Fibroblast of pulmonary artery (primary cell): ENCODE results near the gene NDUFB7.

Source experiments
- DNase-seq: peaks from one replicate; pipeline ENCODE4 v3.0.0-alpha.2; 2010; ENCODE audit warnings: low read depth
- H3K4me3 ChIP-seq: replicated peaks from 2 replicates; pipeline ENCODE4 v1.5.1; 2011; ENCODE audit warnings: low read depth, mild to moderate bottlenecking, control low read depth, low read length, moderate library complexity
- TF ChIP-seq, protein P1 (sequence below): IDR thresholded peaks from 2 replicates; pipeline ENCODE4 v1.5.1; 2011; ENCODE audit warnings: mild to moderate bottlenecking, control low read depth, low read length, inconsistent platforms; ENCODE audit errors: missing control alignments

Gene NDUFB7

GRCh38 chr19:14517840-14518505 is 53.9 kb downstream of the NDUFB7 start, which contains the start of gene DNAJB1:
Gene DNAJB1 (minus strand): TSS chr19:14518397. CDS start chr19:14518349, 48 bp downstream.
- peak within 1 kb of the TSS; percentile 86 for H3K4me3 ChIP-seq
- peak; percentile 74 for DNase-seq
- TF ChIP-seq, protein P1, sequence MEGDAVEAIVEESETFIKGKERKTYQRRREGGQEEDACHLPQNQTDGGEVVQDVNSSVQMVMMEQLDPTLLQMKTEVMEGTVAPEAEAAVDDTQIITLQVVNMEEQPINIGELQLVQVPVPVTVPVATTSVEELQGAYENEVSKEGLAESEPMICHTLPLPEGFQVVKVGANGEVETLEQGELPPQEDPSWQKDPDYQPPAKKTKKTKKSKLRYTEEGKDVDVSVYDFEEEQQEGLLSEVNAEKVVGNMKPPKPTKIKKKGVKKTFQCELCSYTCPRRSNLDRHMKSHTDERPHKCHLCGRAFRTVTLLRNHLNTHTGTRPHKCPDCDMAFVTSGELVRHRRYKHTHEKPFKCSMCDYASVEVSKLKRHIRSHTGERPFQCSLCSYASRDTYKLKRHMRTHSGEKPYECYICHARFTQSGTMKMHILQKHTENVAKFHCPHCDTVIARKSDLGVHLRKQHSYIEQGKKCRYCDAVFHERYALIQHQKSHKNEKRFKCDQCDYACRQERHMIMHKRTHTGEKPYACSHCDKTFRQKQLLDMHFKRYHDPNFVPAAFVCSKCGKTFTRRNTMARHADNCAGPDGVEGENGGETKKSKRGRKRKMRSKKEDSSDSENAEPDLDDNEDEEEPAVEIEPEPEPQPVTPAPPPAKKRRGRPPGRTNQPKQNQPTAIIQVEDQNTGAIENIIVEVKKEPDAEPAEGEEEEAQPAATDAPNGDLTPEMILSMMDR: no peak

DNA sequence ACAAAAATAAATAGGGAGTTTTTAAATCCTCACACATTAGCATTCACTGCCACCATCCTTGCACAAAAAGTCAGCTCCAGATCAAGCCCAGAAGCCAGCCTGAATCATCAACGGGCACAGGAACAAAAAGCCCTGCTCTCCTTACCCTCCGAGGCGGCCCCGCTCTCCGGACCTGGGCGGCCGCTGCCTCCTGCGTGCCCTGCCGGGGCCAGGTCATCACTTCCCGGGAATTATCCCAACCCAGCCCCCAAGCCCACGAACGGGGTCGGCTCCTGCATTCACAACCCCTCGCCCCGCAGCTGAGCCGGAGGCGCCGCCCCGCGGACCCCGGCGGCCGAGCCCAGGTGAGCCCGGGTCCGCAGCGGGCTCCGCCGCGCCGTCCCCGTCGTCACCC is 54.4 kb downstream of the NDUFB7 start:
- TF ChIP-seq, protein P1: no peak
- peak overlapping the region; percentile 86 for H3K4me3 ChIP-seq
- peak; percentile 27 for DNase-seq

DNA sequence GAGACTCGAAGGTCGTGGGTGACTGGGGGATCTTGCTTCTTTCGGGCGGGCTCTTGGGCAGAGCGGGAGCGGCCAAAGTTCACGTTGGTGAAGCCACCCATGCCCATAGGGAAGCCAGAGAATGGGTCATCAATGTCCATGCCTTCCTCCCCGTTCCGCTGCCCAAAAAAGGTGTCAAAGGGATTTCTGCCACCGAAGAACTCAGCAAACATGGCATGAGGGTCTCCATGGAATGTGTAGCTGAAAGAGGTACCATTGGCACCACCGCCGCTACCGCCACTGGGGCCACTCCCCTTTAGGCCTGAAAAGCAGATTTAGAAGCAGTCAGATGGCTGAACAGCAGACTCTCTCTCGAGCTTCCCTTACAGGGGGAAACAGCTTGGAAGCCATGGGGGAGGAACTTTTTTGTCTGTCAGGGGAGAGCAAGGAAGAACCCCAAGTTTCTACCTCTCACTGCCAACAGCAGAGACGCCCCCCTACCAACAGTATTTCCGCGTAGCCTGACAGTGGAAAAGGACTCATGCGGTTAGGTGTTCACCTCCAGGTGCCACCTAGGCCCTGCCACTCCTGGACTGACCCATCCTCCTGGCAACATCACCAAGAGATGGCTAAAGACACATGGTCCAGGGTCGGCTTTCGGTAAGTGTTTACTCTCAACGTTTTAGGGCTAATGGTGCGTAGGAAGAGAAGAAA is 55.0 kb downstream of the NDUFB7 start:
- H3K4me3 ChIP-seq: peak overlapping the region; percentile 86
- TF ChIP-seq, protein P1: no peak
- DNase-seq: no peak
